Stimulated activated CD4-positive, alpha-beta T cell treated with anti-CD3 and anti-CD28 coated beads, Interleukin-4, amount 100 ng/mL, for 1 hour (primary cell): ENCODE data around the gene HNRNPA2B1.
"Not testable (repeated sequence)": the region's sequence is repeated elsewhere in the genome, so short reads cannot be mapped to it uniquely, and the experiment has no call there.

Experiments used
- DNase-seq: peaks from one replicate; pipeline ENCODE4 v3.0.0-alpha.2; 2020

The HNRNPA2B1 gene

DNA sequence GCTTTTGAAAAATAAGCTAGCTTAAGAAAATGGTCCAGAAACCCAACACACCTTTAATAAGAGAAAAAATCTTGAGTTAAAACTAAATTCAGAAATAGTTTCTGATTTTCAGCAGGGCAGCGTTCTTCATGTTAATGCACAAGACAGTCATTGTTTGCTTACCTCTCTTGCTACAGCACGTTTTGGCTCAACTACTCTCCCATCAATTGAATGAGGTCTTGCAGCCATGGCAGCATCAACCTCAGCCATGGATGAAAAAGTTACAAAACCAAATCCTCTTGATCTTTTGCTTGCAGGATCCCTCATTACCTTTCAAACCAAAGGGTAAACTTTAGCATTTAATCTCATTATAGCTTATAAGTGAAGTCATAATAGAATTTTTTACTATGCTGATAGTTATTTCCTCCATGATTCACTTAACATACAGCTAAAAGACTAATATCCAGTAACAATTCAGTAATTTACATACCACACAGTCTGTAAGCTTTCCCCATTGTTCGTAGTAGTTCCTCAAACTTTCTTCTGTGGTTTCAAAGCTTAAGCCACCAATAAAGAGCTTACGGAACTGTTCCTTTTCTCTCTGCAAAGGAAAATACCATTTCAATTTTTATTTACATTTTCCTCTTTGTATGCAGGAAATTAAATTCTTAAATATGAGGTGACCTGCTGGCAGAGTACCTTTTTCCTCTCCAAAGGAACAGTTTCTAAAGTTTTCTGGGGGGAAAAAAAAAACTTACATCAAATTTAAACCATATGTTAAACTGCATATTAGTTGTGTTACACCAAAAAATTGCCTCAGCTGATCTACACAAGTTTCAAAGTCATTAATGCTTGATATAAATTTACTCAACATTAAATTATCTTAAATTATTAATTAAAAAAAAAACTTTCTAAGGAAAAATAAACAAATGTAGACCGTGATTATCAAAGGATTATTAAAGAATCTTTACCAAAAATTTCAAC, 3.1 kb downstream of the HNRNPA2B1 start:
- DNase-seq, result no peak

DNA sequence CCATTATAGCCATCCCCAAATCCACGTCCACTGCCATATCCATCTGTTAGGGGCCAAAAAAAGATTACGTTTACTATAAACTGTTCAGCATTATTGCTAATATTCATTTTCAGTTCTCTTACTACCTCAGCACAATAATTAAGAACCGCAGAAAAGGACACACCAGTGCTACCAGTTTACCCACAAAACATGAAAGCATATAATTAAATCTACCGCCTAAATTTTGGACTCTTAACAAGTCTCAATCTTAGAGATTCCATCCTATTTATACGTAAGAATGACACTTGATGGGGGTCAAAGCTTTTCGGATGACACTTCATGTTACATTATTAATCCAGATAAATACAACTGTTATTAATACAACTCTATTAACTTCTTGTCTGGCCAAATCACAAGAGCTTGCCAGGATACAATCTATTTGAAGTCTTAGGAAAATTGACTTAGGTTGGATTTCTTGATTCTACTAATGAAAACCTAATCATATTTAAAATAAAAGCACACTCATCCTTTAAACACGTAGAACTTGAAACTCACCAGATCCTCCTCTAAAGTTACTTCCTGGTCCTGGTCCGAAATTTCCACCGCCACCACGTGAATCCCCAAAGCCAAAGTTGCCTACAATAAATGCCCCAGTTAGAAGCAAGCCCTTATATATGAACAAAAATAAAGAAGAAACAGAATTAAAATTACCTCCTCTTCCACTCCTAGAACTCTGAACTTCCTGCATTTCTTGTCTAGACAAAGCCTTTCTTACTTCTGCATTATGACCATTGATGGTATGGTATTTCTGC, 4.5 kb downstream of the HNRNPA2B1 start:
- no peak for DNase-seq

DNA sequence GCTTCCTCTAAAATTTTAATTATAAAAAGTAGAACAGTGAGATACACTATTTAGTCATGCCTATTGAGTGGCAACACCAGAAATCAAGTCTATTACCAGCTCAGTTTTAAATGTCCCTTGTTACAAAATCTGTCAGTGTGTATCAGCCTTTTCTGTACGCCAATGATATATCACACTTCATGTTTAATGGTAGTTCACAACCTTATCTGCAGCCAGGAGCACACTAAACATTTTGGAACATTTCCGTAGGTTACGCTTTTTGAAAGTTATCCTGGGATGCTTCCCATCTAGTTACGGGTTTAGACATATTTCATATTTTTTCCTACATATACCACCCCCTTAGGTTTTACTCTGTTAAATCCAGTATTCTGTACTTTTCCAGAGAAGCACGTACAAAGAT, 5.4 kb downstream of the HNRNPA2B1 start:
- DNase-seq, result no peak

DNA sequence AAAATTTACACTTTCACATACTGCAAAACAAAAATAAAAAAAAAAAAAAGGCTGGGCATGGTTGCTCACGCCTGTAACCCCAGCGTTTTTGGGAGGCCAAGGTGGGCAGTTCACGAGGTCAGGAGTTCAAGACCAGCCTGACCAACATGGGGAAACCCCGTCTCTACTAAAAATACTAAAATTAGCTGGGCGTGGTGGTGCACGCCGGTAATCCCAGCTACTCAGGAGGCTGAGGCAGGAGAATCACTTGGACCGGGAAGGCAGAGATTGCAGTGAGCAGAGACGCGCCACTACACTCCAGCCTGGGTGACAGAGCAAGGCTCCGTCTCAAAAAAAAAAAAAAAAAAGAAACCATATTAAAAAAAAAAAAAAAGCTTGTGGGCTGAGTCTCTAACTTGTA, 5.8 kb downstream of the HNRNPA2B1 start:
- DNase-seq, result not testable (repeated sequence)

DNA sequence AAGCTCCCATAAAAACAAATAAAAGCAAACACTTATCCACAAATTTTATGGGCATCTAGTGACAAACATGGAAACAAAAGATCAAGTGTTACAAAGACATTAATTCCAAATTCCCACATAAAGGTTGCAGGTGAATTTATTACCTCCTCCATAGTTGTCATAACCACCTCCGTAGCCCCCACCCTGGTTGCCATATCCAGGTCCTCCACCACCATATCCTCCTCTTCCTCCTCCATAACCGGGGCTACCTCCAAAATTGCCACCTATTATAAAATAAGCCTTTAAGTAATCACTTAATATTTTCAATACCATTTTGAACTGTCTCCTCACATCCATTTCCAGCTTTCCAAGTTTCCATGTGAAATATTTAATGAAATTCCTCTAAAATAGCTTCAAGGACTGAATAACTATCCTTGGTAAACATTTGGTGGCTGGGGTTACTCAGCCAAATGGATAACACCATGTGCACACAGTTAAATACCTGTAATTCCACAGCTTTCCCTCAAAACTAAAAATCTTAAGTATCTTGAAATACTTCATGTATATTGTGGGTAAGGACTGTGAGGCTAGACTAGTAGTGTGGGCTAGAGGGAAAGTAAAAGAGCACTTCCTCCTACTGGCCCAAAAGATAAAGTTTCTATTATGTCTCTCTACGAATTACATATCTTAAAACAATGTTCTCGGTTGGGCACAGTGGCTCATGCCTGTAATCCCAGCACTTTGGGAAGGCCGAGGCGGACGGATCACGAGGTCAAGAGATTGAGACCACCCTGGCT, 6.9 kb downstream of the HNRNPA2B1 start:
- no peak for DNase-seq

DNA sequence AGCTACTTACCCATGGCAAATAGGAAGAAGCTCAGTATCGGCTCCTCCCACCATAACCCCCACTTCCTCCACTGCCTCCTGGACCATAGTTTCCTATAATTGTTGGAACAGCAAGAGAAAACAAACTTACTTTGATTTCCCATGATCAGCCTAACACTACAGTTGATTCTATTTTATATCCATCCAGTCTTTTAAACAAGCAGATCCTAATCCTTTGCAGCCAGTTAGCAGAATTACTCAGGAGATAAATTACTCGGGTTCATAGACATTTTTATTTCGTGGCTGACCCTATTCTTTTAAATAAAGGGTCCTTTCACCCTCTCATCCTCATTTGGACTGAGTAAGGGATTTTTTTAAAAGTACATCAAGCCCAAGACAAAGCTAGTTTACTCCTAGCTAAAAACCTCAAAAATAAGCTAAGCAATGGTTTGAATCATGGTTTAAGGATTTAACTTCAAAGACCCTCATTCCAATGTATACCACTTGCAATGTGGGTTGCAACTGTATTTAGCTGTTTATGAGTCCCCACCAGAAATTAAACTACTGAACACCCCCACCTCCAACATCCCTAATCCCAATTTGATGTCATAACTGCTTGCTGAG, 8.0 kb downstream of the HNRNPA2B1 start:
- DNase-seq, result no peak

DNA sequence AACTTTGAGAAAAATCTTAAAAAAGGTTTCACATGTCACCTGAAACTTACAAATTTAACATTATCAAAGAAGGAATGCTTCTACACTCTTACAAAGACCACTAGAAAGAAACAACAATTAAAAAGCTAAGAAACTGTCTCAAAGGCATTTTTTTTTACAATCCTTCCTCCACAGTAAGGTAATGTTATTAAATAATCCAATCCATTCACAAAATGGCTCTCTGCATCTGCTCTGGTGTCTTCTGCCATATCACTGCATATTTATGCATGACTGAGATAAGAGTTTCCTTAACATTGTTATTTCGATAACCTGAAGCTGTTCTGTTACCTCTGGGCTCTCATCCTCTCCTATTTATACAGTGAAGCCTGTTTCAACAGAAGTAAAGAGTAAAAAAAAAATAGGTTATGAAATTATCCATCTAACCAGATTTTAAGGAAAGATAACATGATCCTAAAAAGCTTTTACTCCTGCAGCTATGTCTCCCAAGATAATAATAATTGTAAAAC, 8.5 kb downstream of the HNRNPA2B1 start:
- no peak for DNase-seq

DNA sequence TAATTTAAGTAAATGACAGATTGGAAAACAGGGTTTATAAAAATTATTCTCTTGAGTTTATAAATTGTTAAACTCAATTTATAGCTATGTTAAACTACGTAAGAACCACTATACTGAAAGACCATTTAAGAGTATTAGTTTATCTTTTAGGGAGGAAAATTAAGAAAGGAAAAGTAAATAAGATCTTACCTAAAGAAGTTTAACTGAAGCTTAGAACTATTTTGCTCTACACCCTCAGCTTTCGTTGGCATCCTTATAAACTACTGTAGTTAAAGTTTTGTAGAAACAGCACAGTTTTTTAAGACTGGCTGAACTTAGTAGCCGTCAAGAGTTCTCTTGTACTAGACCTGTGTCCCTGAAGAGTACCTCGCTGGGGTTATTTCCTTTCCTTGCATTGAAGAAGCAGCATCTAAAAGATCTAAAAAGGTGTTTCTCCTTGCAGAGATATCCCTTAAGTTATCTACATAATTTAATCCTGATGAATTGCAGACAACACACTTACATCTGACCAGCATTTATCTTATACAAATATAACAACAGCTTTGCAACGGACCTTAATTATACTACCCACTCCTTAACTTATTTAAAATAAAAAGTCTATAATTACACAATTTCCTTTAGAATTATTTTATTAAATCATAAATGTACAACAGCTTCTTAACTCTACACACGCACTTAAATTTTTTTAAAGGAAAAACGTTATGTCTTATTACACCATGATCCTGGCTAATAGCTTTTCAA, 9.1 kb downstream of the HNRNPA2B1 start:
- DNase-seq, result no peak

DNA sequence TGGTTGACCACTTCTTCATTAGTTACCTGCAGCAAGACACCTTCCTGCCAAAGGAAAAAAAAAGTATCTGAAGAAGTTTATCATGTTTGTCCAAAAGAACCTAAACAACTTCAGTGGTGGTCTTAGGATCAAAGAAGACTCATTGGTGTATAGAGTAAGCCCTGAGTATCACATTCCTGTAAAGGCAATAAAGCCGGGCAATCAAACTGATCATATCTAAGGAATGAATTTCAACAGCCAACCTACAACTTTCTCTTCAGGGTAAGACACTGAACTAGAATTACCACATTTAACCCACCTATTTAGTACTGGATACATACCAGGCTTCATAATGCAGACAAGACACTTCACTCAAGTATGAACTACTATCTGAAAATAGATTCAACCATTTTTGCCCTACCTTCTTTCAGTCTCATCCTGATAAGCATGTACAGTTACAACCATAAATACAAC, 10.1 kb downstream of the HNRNPA2B1 start:
- no peak for DNase-seq

DNA sequence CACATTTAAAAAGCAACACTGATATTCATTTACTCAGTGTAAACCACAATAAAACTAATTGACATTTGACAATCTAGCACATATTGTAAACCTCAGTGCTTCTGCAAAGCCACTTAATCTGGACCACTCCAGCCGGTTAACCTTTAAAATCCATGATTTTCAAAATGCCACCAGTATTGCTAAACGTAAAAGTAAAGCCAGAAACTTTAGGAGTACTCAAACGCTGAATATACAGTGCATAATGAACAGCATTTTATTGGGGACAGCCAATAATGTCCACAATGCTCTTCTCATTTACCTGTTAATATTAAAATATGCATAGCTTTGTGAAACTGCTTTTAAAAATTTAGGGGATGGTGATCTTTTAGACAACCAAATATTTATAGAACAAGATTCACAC, 10.8 kb downstream of the HNRNPA2B1 start:
- DNase-seq, result no peak

DNA sequence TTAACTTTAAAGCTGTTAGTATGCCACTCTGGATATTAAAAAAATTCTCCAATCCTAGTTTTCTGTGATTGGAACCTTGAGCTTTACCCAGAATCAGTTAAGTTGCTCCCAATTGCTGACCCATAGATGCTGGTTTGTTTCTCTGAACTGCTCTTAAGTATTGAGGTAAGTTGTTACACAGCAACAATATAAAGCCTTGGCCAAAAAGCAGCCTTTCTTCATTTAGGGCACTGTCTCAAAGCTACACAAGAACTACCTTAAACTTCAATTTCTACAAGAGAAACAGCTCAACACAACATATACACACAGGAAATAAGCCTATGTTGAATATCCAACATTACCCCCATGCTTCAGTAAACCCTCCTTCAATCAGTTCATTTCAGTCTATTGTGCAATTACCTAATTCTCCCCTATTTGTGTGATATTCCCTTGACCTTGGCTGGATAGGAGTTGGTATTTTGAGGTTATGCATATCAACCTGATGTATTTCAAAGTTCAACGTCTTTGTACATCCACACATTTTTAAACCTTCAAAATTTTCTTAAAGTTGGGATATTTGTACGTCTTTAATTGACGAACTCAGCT, 11.5 kb downstream of the HNRNPA2B1 start:
- no peak for DNase-seq

DNA sequence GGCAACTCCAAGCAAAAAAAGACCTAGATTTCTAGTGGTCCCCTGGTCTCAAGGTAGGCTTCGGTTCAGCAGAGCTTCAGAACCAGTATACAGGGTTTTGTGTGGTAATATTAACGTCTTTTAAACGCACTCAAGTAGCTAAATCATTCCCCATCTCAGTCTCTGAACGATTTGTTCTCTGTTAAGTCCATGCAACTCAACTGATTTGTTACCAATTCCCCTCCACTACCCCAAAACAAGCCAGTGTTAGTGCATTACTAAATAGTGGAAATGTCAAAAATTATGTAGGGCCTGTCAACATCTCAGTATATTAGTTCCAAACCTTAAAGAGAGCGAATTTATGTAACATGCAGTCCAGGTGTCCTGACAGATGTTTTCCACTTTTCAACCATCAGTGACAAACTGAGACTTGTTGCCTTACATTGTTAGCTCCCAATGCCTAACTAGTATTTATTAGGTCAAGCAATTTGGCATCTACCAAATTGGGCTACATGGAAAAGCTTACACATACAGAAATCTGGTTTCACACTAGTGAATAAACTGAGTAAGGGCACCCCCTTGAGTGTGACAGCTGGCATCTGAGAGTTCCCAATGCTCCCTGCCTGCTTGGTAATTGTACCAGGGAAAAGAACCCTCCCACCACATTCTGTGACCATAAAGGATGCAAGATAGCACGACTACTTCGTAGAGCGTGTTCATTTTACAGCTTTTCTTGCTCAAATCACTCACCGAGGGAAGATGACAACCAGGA, 12.2 kb downstream of the HNRNPA2B1 start:
- DNase-seq, result no peak

DNA sequence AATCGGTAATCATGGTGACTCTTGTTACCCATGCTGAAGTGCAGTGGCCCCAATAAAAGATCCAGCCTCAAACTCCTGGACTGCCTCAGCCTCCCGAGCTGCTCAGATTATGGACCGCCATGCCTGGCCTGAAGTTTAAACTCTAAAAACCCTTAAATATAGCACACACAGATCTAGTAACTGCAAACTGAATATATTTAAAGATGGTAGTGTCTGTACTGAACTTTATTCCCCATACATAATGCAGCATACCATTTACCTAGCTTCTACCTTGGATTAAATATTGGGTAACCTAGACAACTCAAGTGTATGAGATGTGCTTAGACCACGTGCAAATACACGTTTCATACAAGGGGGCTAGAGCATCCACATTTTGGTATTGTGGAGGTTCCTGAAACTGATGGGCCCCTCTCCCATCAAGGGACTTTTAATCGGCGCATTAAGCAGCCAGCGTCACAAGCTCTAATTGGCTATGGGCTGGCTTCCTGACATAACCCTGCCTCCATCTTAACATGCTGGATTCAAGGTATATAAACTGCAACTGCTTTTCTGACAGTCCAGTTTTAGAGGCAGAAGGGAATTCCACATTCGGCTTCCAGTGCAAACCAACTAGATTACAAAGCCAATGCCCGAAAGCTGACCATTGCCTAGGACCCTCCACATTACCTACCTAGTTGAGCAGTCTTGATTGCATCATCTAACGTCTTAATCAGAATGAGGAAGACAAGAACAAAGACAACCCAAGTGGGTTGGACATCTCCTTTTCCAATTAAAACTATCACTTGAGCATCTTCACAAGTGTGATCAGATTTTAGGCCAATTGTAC, 13.0 kb downstream of the HNRNPA2B1 start:
- DNase-seq, result no peak

DNA sequence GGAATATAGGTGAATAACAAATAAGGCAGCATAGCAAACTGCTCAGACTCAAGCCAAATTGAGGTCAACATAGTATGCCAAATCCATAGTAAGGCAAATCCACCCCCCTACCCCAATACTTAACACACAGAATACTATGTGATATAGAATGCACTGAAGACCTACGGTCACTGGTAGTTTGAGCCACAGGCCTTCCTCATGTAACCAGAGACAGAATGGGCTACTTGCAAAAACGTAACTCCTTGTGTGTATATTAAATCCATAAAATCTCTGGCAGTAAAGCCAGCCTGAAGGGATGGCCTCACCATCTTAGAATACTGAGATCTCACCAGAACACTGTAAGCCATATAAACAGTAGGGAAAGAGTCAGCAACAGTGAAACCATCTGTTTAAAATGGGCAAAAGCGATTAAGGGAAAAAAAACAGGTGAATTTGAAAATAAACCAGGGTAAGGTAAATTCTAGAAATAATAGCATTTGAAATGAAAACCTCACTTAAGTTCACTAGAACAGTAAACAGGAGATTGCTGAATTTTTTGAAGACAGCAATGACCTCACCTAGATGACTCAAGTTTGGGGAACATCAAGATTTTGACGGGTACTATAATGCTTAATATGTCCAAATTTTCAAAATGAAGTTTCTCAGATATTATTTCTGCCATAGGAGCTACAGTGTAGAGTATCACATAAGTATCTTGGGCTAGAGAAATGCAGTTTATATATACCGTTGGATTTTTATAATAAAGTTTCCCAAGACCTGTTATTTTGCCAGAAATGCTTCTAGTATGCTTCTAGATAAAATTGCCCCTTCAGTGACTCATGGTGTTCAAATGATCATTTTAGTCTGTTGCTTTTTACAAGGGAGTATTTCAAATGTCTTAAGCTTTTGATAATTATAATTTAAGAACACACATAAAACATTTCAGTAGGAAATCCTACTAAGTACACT, 13.9 kb downstream of the HNRNPA2B1 start:
- DNase-seq, result no peak

DNA sequence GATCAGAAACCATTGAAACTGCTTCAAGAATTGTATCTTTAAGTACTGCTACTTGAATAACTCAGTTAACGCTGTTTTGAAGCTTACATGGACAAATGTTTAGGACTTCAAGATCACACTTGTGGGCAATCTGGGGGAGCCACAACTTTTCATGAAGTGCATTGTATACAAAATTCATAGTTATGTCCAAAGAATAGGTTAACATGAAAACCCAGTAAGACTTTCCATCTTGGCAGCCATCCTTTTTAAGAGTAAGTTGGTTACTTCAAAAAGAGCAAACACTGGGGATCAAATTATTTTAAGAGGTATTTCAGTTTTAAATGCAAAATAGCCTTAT, 14.7 kb downstream of the HNRNPA2B1 start:
- no peak for DNase-seq

DNA sequence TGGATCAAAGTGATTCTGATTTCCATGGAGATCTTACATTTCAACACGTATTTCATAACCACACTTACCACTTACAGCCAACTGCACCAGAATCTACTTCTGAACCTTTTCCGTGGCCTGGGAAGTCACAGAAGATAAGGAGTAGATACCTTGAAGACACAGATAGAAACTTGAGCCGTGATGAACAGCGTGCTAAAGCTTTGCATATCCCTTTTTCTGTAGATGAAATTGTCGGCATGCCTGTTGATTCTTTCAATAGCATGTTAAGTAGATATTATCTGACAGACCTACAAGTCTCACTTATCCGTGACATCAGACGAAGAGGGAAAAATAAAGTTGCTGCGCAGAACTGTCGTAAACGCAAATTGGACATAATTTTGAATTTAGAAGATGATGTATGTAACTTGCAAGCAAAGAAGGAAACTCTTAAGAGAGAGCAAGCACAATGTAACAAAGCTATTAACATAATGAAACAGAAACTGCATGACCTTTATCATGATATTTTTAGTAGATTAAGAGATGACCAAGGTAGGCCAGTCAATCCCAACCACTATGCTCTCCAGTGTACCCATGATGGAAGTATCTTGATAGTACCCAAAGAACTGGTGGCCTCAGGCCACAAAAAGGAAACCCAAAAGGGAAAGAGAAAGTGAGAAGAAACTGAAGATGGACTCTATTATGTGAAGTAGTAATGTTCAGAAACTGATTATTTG, 15.3 kb downstream of the HNRNPA2B1 start:
- no peak for DNase-seq

DNA sequence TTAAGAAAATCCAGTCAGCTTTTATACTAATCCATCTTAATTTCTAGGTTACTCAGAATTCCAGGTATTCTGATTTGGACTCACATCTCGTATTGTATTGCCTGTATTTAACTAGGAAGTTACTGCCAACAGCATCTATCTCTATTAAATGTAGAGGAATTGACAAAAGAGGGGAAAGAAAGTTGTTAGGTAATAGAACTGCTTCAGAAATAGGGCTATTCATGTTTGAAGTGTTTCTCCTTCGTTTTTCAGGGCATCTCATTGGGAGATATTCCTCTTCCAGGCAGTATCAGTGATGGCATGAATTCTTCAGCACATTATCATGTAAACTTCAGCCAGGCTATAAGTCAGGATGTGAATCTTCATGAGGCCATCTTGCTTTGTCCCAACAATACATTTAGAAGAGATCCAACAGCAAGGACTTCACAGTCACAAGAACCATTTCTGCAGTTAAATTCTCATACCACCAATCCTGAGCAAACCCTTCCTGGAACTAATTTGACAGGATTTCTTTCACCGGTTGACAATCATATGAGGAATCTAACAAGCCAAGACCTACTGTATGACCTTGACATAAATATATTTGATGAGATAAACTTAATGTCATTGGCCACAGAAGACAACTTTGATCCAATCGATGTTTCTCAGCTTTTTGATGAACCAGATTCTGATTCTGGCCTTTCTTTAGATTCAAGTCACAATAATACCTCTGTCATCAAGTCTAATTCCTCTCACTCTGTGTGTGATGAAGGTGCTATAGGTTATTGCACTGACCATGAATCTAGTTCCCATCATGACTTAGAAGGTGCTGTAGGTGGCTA, 16.1 kb downstream of the HNRNPA2B1 start:
- not testable (repeated sequence) for DNase-seq
